ENCODE results near the gene OGDH.

GRCh38 chr7:44572771-44573170 is 33.7 kb upstream of the OGDH start:
- TF ChIP-seq GATA2 (IDR thresholded peaks at IDR 0.05; ENCODE audit: low read depth, low read length): no peak
- TF ChIP-seq GATA3 (IDR thresholded peaks at IDR 0.05; ENCODE audit: low read depth, low read length): no peak
